Esophagus squamous epithelium (tissue), 4 donors: ENCODE results near the gene GABRA5.

ENCODE experiments used
- CTCF ChIP-seq, 6 experiments: fragments of 450-650 bp in 4 of 6; fragments of 200-600 bp in 2 of 6; sonication (generic) in 2 of 6; IDR thresholded peaks; one replicate each; pipeline ENCODE4 v1.5.1; 2016 to 2019; ENCODE audit warnings: antibody characterized with exemption in 6 of 6, mild to moderate bottlenecking in 4 of 6, moderate library complexity in 4 of 6
- POLR2A ChIP-seq, 4 donors: fragments of 450-650 bp; IDR thresholded peaks; one replicate each; pipeline ENCODE4 v1.6.1; 2017; ENCODE audit warnings: antibody characterized with exemption in 4 of 4, mild to moderate bottlenecking in 4 of 4, moderate library complexity in 3 of 4

- TF ChIP-seq CTCF (IDR thresholded peaks at IDR 0.05), result no peak
- TF ChIP-seq POLR2A (IDR thresholded peaks at IDR 0.05), result no peak
These were observed 100.9 kb downstream of the GABRA5 start for GRCh38 chr15:26967719-26968269.
